IPS-15b (cell line): ENCODE results near the gene DENND1A.
"Not testable (repeated sequence)": the region's sequence is repeated elsewhere in the genome, so short reads cannot be mapped to it uniquely, and the experiment has no call there.

Experiments
- H3K27me3 ChIP-seq: one replicate; pipeline ENCODE4 v1.6.1; 2013; ENCODE audit warnings: low read length; ENCODE audit not compliant: control insufficient read depth, insufficient read depth
- H3K36me3 ChIP-seq: one replicate; pipeline ENCODE4 v1.6.1; 2013; ENCODE audit warnings: low read length; ENCODE audit not compliant: control insufficient read depth, insufficient read depth
- H3K4me1 ChIP-seq: one replicate; pipeline ENCODE4 v1.6.1; 2013; ENCODE audit warnings: mild to moderate bottlenecking, low read length; ENCODE audit not compliant: control insufficient read depth, insufficient read depth
- H3K4me3 ChIP-seq: one replicate; pipeline ENCODE4 v1.5.1; 2013; ENCODE audit warnings: low read depth, low read length
- H3K9ac ChIP-seq: one replicate; pipeline ENCODE4 v1.6.1; 2013; ENCODE audit warnings: low read depth, mild to moderate bottlenecking, low read length
- H3K9me3 ChIP-seq: one replicate; pipeline ENCODE4 v1.6.1; 2013; ENCODE audit warnings: mild to moderate bottlenecking, low read length; ENCODE audit not compliant: control insufficient read depth, insufficient read depth

DENND1A gene

DNA sequence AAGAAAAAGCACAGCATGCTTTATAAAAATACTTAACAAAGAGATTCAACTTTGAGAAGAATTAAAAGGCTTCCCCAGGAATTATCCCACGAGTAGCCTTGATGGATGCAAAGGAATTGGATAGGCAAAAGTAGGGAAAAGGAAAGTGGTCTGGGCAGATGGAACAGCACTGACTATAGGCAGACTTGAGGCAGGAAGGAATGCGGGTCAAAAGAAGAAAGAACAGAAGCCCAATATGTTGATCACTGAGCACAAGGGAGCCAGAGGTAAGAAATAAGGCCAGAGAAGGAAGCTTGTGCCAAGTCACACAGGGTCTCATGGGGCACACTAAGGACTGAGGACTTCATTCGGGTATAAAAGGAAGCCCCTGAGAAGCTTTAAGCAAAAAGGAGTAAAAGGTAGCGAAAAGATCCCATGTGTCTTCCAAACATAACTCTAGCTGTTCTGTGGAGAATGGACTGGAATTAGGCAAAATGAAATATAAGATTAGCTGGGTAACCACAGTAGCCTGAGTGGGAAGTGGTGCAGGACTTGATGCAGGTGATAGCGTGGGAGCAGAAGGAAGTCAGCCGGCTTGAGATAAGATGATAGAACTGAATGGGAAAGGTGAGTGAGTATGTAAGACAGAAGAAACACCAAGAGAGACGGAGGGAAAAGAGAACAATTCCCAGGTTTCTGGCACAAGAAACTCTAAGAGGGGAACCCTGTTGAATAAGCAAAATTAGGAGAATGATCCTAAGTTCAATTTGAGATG, 106.6 kb downstream of the DENND1A start:
- no peak overlapping the region for H3K9ac ChIP-seq
- H3K36me3 ChIP-seq = no peaks in the 10 kb centered on the region
- no peaks in the 10 kb centered on the region for H3K9me3 ChIP-seq
- H3K27me3 ChIP-seq = no peaks in the 10 kb centered on the region
- H3K4me3 ChIP-seq = no peak overlapping the region
- peaks cover 4% of the 10 kb centered on the region for H3K4me1 ChIP-seq

DNA sequence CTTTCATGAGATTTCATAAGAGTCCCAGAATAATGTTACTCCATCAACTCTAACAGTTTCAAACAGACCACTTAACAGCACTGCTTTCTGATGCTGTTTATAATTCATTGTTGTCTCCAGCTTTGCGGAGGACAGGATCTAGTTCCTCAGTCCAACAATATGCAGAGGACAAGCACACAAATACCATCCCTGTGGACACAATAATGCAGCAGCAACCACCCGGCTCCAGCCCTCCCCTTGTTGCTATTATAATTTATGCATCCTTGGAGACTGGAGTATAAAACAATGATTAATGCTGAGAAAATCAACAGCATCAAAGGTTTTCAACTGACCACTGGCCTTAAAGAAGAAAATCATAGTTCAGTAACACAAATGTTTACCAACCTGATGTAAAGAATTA, 108.3 kb downstream of the DENND1A start:
- peaks cover 4% of the 10 kb centered on the region for H3K4me1 ChIP-seq
- H3K36me3 ChIP-seq = no peaks in the 10 kb centered on the region
- H3K27me3 ChIP-seq = no peaks in the 10 kb centered on the region
- H3K4me3 ChIP-seq = no peak overlapping the region
- no peak overlapping the region for H3K9ac ChIP-seq
- H3K9me3 ChIP-seq = no peaks in the 10 kb centered on the region

- no peak overlapping the region for H3K9ac ChIP-seq
- no peaks in the 10 kb centered on the region for H3K27me3 ChIP-seq
- peaks cover 4% of the 10 kb centered on the region for H3K4me1 ChIP-seq
- no peaks in the 10 kb centered on the region for H3K9me3 ChIP-seq
- H3K36me3 ChIP-seq = no peaks in the 10 kb centered on the region
- no peak overlapping the region for H3K4me3 ChIP-seq
Measured at GRCh38 chr9:123820139-123820538, 109.8 kb downstream of the DENND1A start.

GRCh38 chr9:123816817-123817472, 113.0 kb downstream of the DENND1A start:
- Histone ChIP-seq H3K4me3 (no peak overlapping the region), H3K9ac (no peak overlapping the region), H3K9me3 (no peaks in the 10 kb centered on the region), H3K36me3 (no peaks in the 10 kb centered on the region), H3K27me3 (no peaks in the 10 kb centered on the region), H3K4me1 (no peaks in the 10 kb centered on the region)

- H3K27me3 ChIP-seq, H3K4me1 ChIP-seq, H3K36me3 ChIP-seq: not testable (repeated sequence)
Measured at GRCh38 chr9:123815856-123816255, 114.1 kb downstream of the DENND1A start.

GRCh38 chr9:123814496-123814895, 115.4 kb downstream of the DENND1A start:
- Histone ChIP-seq H3K9ac (no peak overlapping the region), H3K27me3 (no peaks in the 10 kb centered on the region), H3K4me3 (no peak overlapping the region), H3K9me3 (no peaks in the 10 kb centered on the region), H3K36me3 (no peaks in the 10 kb centered on the region), H3K4me1 (no peaks in the 10 kb centered on the region)

More at GRCh38 chr9:123815856-123816255, 114.1 kb downstream of the DENND1A start:
- not testable (repeated sequence) for H3K9me3 ChIP-seq, H3K9ac ChIP-seq, H3K4me3 ChIP-seq

DNA sequence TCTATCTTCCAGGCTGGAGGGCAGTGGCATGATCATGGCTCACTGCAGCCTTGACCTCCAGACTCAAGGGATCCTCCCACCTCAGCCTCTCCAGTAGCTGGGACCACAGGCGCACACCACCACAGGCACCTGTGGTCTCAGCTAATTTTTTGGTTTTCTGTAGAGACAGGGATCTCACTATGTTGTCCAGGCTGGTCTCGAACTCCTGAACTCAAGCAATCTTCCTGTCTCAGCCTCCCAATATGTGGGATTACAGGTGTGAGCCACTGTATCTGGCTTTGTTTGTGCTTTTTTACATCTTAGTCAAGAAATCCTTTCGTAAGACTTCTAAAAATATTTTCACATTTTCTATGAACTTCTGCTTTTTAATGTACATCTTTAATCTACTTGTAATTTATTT, 116.9 kb downstream of the DENND1A start:
- no peaks in the 10 kb centered on the region for H3K36me3 ChIP-seq
- H3K9me3 ChIP-seq = no peaks in the 10 kb centered on the region
- H3K4me3 ChIP-seq = no peak overlapping the region
- no peaks in the 10 kb centered on the region for H3K27me3 ChIP-seq
- no peak overlapping the region for H3K9ac ChIP-seq
- H3K4me1 ChIP-seq = no peaks in the 10 kb centered on the region

DNA sequence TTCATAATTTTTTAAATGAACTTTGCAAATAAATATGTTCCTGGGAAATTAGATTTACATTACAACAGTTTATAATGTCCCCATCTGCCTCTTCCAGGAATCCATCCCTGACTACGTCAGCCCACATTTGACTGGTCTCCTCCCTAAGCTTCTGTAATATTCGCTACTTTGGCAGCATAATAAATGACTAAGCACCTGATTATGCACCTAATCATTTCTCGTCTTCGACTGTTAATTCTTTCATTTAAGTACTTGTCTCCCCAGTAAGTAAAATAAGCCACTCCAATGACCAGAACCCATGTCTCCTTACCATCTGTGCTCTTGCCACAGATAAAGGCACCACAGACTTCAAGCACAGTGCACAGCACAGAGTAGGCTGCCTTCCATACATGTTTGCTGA, 122.7 kb downstream of the DENND1A start:
- Histone ChIP-seq H3K36me3 (no peaks in the 10 kb centered on the region), H3K4me3 (no peak overlapping the region), H3K9me3 (no peaks in the 10 kb centered on the region), H3K4me1 (no peaks in the 10 kb centered on the region), H3K9ac (no peak overlapping the region), H3K27me3 (no peaks in the 10 kb centered on the region)

GRCh38 chr9:123806829-123807228, 123.1 kb downstream of the DENND1A start:
- no peaks in the 10 kb centered on the region for H3K4me1 ChIP-seq
- no peak overlapping the region for H3K9ac ChIP-seq
- no peaks in the 10 kb centered on the region for H3K36me3 ChIP-seq
- H3K27me3 ChIP-seq = no peaks in the 10 kb centered on the region
- H3K9me3 ChIP-seq = no peaks in the 10 kb centered on the region
- H3K4me3 ChIP-seq = no peak overlapping the region

GRCh38 chr9:123798195-123798594, 131.7 kb downstream of the DENND1A start:
- H3K36me3 ChIP-seq = no peaks in the 10 kb centered on the region

GRCh38 chr9:123796618-123797484, 133.1 kb downstream of the DENND1A start:
- H3K36me3 ChIP-seq = no peaks in the 10 kb centered on the region
- no peak overlapping the region for H3K4me3 ChIP-seq
- H3K27me3 ChIP-seq = no peaks in the 10 kb centered on the region
- H3K9me3 ChIP-seq = no peaks in the 10 kb centered on the region
- no peak overlapping the region for H3K9ac ChIP-seq
- no peaks in the 10 kb centered on the region for H3K4me1 ChIP-seq

More at GRCh38 chr9:123798195-123798594, 131.7 kb downstream of the DENND1A start:
- H3K9me3 ChIP-seq = no peaks in the 10 kb centered on the region
- no peak overlapping the region for H3K9ac ChIP-seq
- H3K27me3 ChIP-seq = no peaks in the 10 kb centered on the region
- H3K4me3 ChIP-seq = no peak overlapping the region
- H3K4me1 ChIP-seq = no peaks in the 10 kb centered on the region
